ENCODE measurements around the gene NAP1L4.

- TF ChIP-seq CTCF (IDR thresholded peaks at IDR 0.05), result no peak
- no peak for TF ChIP-seq ZFX (IDR thresholded peaks at IDR 0.05; ENCODE audit: borderline replicate concordance)
Observed at GRCh38 chr11:3010521-3011275, 18.6 kb upstream of the NAP1L4 start.

Measured in 22Rv1 (cell line).